HG03432 (cell line): ENCODE data around the gene RBMS3.
A peak's percentile ranks its signal among the peaks of the same experiment; 100 is the strongest.
"Not testable (repeated sequence)": the region's sequence is repeated elsewhere in the genome, so short reads cannot be mapped to it uniquely, and the experiment has no call there.

ENCODE experiments used
- ATAC-seq: cut with Tn5 transposase; IDR thresholded peaks from one replicate; pipeline ENCODE4 v1.9.1; 2021; ENCODE audit warnings: mild to moderate bottlenecking, moderate library complexity; ENCODE audit not compliant: unreplicated experiment

The RBMS3 gene

GRCh38 chr3:29649815-29650547, 369.1 kb downstream of the RBMS3 start:
- peak; percentile 92 for ATAC-seq

GRCh38 chr3:29653680-29654079, 372.8 kb downstream of the RBMS3 start:
- no peak for ATAC-seq

- ATAC-seq, result no peak
Measured at GRCh38 chr3:29655015-29655747, 374.3 kb downstream of the RBMS3 start.

GRCh38 chr3:29665688-29666087, 384.8 kb downstream of the RBMS3 start:
- ATAC-seq, result no peak

GRCh38 chr3:29668233-29668632, 387.4 kb downstream of the RBMS3 start:
- ATAC-seq, result no peak

- no peak for ATAC-seq
Measured at GRCh38 chr3:29668728-29669127, 387.9 kb downstream of the RBMS3 start.

- not testable (repeated sequence) for ATAC-seq
Measured at GRCh38 chr3:29670476-29670875, 389.6 kb downstream of the RBMS3 start.

- no peak for ATAC-seq
Measured at GRCh38 chr3:29677421-29677820, 396.6 kb downstream of the RBMS3 start.

GRCh38 chr3:29679944-29680343, 399.1 kb downstream of the RBMS3 start:
- ATAC-seq, result no peak

- peak; percentile 67 for ATAC-seq
Measured at GRCh38 chr3:29683018-29683993, 402.4 kb downstream of the RBMS3 start.

- ATAC-seq, result peak; percentile 96
Measured at GRCh38 chr3:29686889-29687592, 406.2 kb downstream of the RBMS3 start.

GRCh38 chr3:29690686-29691353, 409.9 kb downstream of the RBMS3 start:
- ATAC-seq, result no peak

GRCh38 chr3:29693863-29694262, 413.0 kb downstream of the RBMS3 start:
- no peak for ATAC-seq

GRCh38 chr3:29694331-29694730, 413.5 kb downstream of the RBMS3 start:
- no peak for ATAC-seq

GRCh38 chr3:29694783-29695182, 413.9 kb downstream of the RBMS3 start:
- no peak for ATAC-seq

GRCh38 chr3:29695201-29695600, 414.3 kb downstream of the RBMS3 start:
- no peak for ATAC-seq

GRCh38 chr3:29695643-29696198, 414.9 kb downstream of the RBMS3 start:
- ATAC-seq, result no peak

GRCh38 chr3:29696311-29696710, 415.4 kb downstream of the RBMS3 start:
- ATAC-seq, result no peak

- no peak for ATAC-seq
Measured at GRCh38 chr3:29697989-29698388, 417.1 kb downstream of the RBMS3 start.

GRCh38 chr3:29700256-29700655, 419.4 kb downstream of the RBMS3 start:
- ATAC-seq, result no peak
